SK-N-SH (cell line): Measurements from ENCODE around the gene PODXL.

Experiments
- CTCF ChIP-seq: fragments of 200-600 bp; sonication (generic); IDR thresholded peaks from 2 replicates; pipeline ENCODE4 v1.6.1; 2017; ENCODE audit warnings: antibody characterized with exemption, mild to moderate bottlenecking, moderate library complexity
- EZH2phosphoT487 ChIP-seq: fragments of 200-600 bp; sonication (generic); IDR thresholded peaks from 2 replicates; pipeline ENCODE4 v1.6.1; 2017; ENCODE audit warnings: low read depth, mixed run types, mild to moderate bottlenecking, antibody characterized with exemption, moderate library complexity, borderline replicate concordance
- FOXJ3 ChIP-seq: sonication (generic); formaldehyde crosslinking; IDR thresholded peaks from 2 replicates; pipeline ENCODE4 v1.5.1; 2020; ENCODE audit warnings: mild to moderate bottlenecking, missing genetic modification reagents
- JUND ChIP-seq: IDR thresholded peaks from 2 replicates; pipeline ENCODE4 v1.4.0; 2012
- NFIC ChIP-seq: IDR thresholded peaks from 2 replicates; pipeline ENCODE4 v1.4.0; 2012; ENCODE audit warnings: borderline replicate concordance
- POLR2AphosphoS5 ChIP-seq: IDR thresholded peaks from 2 replicates; pipeline ENCODE4 v1.6.1; 2012; ENCODE audit warnings: low read depth, low read length
- RXRA ChIP-seq: IDR thresholded peaks from 2 replicates; pipeline ENCODE4 v1.4.0; 2012; ENCODE audit warnings: low read depth, mild to moderate bottlenecking, borderline replicate concordance
- TAF1 ChIP-seq: IDR thresholded peaks from 2 replicates; pipeline ENCODE4 v1.6.1; 2012; ENCODE audit warnings: low read depth, mild to moderate bottlenecking, low read length, moderate library complexity, borderline replicate concordance
- ZBTB33 ChIP-seq: IDR thresholded peaks from 2 replicates; pipeline ENCODE4 v1.4.0; 2012; ENCODE audit warnings: low read depth, borderline replicate concordance
- TF ChIP-seq, protein P1 (sequence below): IDR thresholded peaks from 2 replicates; pipeline ENCODE4; 2012
- TF ChIP-seq, protein P2 (sequence below): IDR thresholded peaks from 2 replicates; pipeline ENCODE4 v1.6.1; 2012; ENCODE audit warnings: mild to moderate bottlenecking, low read depth, low read length, moderate library complexity
- TF ChIP-seq, protein P3 (sequence below): fragments of 150-350 bp; IDR thresholded peaks from 2 replicates; pipeline ENCODE4 v1.6.1; 2016; ENCODE audit warnings: mild to moderate bottlenecking, low read depth, low read length
- TF ChIP-seq, protein P4 (sequence below): IDR thresholded peaks from 2 replicates; pipeline ENCODE4 v1.4.0; 2012; ENCODE audit warnings: low read depth

GRCh38 chr7:131552053-131552452 lies 4.4 kb downstream of the PODXL start:
- no peak for TF ChIP-seq POLR2AphosphoS5
- no peak for TF ChIP-seq TAF1
- TF ChIP-seq, protein P1, sequence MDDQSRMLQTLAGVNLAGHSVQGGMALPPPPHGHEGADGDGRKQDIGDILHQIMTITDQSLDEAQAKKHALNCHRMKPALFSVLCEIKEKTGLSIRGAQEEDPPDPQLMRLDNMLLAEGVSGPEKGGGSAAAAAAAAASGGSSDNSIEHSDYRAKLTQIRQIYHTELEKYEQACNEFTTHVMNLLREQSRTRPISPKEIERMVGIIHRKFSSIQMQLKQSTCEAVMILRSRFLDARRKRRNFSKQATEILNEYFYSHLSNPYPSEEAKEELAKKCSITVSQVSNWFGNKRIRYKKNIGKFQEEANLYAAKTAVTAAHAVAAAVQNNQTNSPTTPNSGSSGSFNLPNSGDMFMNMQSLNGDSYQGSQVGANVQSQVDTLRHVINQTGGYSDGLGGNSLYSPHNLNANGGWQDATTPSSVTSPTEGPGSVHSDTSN = no peak
- no peak for TF ChIP-seq CTCF
- TF ChIP-seq ZBTB33 = no peak
- no peak for TF ChIP-seq JUND
- TF ChIP-seq, protein P2, sequence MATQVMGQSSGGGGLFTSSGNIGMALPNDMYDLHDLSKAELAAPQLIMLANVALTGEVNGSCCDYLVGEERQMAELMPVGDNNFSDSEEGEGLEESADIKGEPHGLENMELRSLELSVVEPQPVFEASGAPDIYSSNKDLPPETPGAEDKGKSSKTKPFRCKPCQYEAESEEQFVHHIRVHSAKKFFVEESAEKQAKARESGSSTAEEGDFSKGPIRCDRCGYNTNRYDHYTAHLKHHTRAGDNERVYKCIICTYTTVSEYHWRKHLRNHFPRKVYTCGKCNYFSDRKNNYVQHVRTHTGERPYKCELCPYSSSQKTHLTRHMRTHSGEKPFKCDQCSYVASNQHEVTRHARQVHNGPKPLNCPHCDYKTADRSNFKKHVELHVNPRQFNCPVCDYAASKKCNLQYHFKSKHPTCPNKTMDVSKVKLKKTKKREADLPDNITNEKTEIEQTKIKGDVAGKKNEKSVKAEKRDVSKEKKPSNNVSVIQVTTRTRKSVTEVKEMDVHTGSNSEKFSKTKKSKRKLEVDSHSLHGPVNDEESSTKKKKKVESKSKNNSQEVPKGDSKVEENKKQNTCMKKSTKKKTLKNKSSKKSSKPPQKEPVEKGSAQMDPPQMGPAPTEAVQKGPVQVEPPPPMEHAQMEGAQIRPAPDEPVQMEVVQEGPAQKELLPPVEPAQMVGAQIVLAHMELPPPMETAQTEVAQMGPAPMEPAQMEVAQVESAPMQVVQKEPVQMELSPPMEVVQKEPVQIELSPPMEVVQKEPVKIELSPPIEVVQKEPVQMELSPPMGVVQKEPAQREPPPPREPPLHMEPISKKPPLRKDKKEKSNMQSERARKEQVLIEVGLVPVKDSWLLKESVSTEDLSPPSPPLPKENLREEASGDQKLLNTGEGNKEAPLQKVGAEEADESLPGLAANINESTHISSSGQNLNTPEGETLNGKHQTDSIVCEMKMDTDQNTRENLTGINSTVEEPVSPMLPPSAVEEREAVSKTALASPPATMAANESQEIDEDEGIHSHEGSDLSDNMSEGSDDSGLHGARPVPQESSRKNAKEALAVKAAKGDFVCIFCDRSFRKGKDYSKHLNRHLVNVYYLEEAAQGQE = no peak
- no peak for TF ChIP-seq EZH2phosphoT487
- TF ChIP-seq, protein P3, sequence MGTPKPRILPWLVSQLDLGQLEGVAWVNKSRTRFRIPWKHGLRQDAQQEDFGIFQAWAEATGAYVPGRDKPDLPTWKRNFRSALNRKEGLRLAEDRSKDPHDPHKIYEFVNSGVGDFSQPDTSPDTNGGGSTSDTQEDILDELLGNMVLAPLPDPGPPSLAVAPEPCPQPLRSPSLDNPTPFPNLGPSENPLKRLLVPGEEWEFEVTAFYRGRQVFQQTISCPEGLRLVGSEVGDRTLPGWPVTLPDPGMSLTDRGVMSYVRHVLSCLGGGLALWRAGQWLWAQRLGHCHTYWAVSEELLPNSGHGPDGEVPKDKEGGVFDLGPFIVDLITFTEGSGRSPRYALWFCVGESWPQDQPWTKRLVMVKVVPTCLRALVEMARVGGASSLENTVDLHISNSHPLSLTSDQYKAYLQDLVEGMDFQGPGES = no peak
- no peak for TF ChIP-seq FOXJ3 (CRISPR knock-in tag)
- TF ChIP-seq NFIC = no peak
- TF ChIP-seq, protein P4, sequence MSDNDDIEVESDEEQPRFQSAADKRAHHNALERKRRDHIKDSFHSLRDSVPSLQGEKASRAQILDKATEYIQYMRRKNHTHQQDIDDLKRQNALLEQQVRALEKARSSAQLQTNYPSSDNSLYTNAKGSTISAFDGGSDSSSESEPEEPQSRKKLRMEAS = no peak
- no peak for TF ChIP-seq RXRA
